ENCODE results near the gene LIMA1. TPM values are rescaled to one million over a fixed set of nuclear protein-coding genes. Genes with fewer than 3 reads are reported as not detected.
"Not testable (repeated sequence)": the region's sequence is repeated elsewhere in the genome, so short reads cannot be mapped to it uniquely, and the experiment has no call there.

The LIMA1 gene
- total and polyA plus RNA-seq, 2 of the 4 experiments (the other 2 are of a cell fraction) = 126 to 163 TPM

- no peaks in the 10 kb centered on the region for H3K36me3 ChIP-seq (ENCODE audit: control insufficient read depth, insufficient read depth, low read length)
- DNase-seq (no peak), ATAC-seq (ENCODE audit: low read depth) (no peak)
- H3K9me3 ChIP-seq (ENCODE audit: control insufficient read depth, insufficient read depth, low read length) = no peaks in the 10 kb centered on the region
- H3K4ac ChIP-seq (ENCODE audit: low read depth, low read length) = no peak overlapping the region
- no peak overlapping the region for H2BK20ac ChIP-seq (ENCODE audit: low read depth, low read length)
- no CpG with 5 or more reads among the region's 1 CpG for WGBS, 2 experiments (ENCODE audit: extremely low coverage in 2 of 2, insufficient read length in 1 of 2)
- no peaks in the 10 kb centered on the region for H3K27me3 ChIP-seq (ENCODE audit: control insufficient read depth, insufficient read depth, low read length)
- H2AFZ ChIP-seq (replicated peaks; ENCODE audit: low read length, poor library complexity) = no peak overlapping the region
- BruUV-seq (replicated peaks) = no TSS peak
- H3K4me2 ChIP-seq (ENCODE audit: low read depth, low read length) = no peak overlapping the region
- H3K4me1 ChIP-seq (ENCODE audit: control insufficient read depth, insufficient read depth, low read length) = no peaks in the 10 kb centered on the region
- H4K20me1 ChIP-seq (ENCODE audit: insufficient read depth, low read length) = no peaks in the 10 kb centered on the region
- CTCF ChIA-PET = interaction anchor here (1.1 kb wide), 1 partner anchor 37 kb away, joined by 3 read pairs; no protein-coding TSS in a partner anchor
- intact Hi-C loops (cut with micrococcal nuclease) = no loop called here
- in situ Hi-C loops (cut with MboI; ENCODE audit: low sequenced_read_pairs) = no loop called here
- no peaks in the 10 kb centered on the region for H3K9me1 ChIP-seq (ENCODE audit: insufficient read depth, low read length)
- H3K4me3 ChIP-seq (ENCODE audit: insufficient read depth, low read depth, low read length) = no peak overlapping the region
- no peak overlapping the region for H4K8ac ChIP-seq (ENCODE audit: low read depth in 2 of 2, low read length in 2 of 2)
- H2BK5ac ChIP-seq (ENCODE audit: low read depth, low read length, poor library complexity, severe bottlenecking) = no peak overlapping the region
- no peak overlapping the region for H4K91ac ChIP-seq (ENCODE audit: insufficient read depth, low read depth, low read length)
- no peak overlapping the region for H3K56ac ChIP-seq (ENCODE audit: extremely low read depth, insufficient read depth, low read length)
- no peak overlapping the region for H2AK5ac ChIP-seq (ENCODE audit: low read depth, low read length)
- no peak overlapping the region for H3K27ac ChIP-seq (ENCODE audit: insufficient read depth, low read length)
- no peak overlapping the region for H3K9ac ChIP-seq (ENCODE audit: low read depth, low read length)
- H2BK15ac ChIP-seq (ENCODE audit: low read depth, low read length) = no peak overlapping the region
- no peak overlapping the region for H3K18ac ChIP-seq (ENCODE audit: low read depth, low read length)
- H4K5ac ChIP-seq (ENCODE audit: low read depth, low read length) = no peak overlapping the region
- no peak for TF ChIP-seq MAZ (IDR thresholded peaks at IDR 0.05; ENCODE audit: borderline replicate concordance, low read depth, low read length)
- no peak for TF ChIP-seq RFX5 (IDR thresholded peaks at IDR 0.05; ENCODE audit: low read depth, low read length)
- no peaks in the 10 kb centered on the region for H3K79me1 ChIP-seq (ENCODE audit: low read depth in 1 of 2, low read length in 2 of 2)
- POLR2A ChIA-PET (ENCODE audit: unreplicated experiment) = no interaction called here
- no peak overlapping the region for H2AK9ac ChIP-seq (replicated peaks; ENCODE audit: low read depth, low read length, poor library complexity)
- no peak overlapping the region for H3K23ac ChIP-seq (ENCODE audit: low read depth, low read length)
- no peak overlapping the region for H3K14ac ChIP-seq (replicated peaks; ENCODE audit: low read depth, low read length)
- dilution Hi-C loops (cut with HindIII; ENCODE audit: low sequenced_read_pairs, unreplicated experiment) = no loop called here
- H2BK120ac ChIP-seq (ENCODE audit: low read depth, low read length) = no peak overlapping the region
Observed at GRCh38 chr12:50291377-50291776, 8.1 kb upstream of the LIMA1 start.

- in situ Hi-C loops (cut with MboI; ENCODE audit: low sequenced_read_pairs); H4K20me1 ChIP-seq (ENCODE audit: insufficient read depth, low read length); H3K4me3 ChIP-seq (ENCODE audit: insufficient read depth, low read depth, low read length); DNase-seq; H2BK20ac ChIP-seq (ENCODE audit: low read depth, low read length); dilution Hi-C loops (cut with HindIII; ENCODE audit: low sequenced_read_pairs, unreplicated experiment); H3K36me3 ChIP-seq (ENCODE audit: control insufficient read depth, insufficient read depth, low read length); H3K27ac ChIP-seq (ENCODE audit: insufficient read depth, low read length); H4K8ac ChIP-seq (ENCODE audit: low read depth in 2 of 2, low read length in 2 of 2); H2BK120ac ChIP-seq (ENCODE audit: low read depth, low read length); H3K4ac ChIP-seq (ENCODE audit: low read depth, low read length); H4K91ac ChIP-seq (ENCODE audit: insufficient read depth, low read depth, low read length); H3K27me3 ChIP-seq (ENCODE audit: control insufficient read depth, insufficient read depth, low read length); H3K14ac ChIP-seq (replicated peaks; ENCODE audit: low read depth, low read length); H2AFZ ChIP-seq (replicated peaks; ENCODE audit: low read length, poor library complexity); H3K9ac ChIP-seq (ENCODE audit: low read depth, low read length); H2BK15ac ChIP-seq (ENCODE audit: low read depth, low read length); POLR2A ChIA-PET (ENCODE audit: unreplicated experiment); H3K9me1 ChIP-seq (ENCODE audit: insufficient read depth, low read length); H3K4me1 ChIP-seq (ENCODE audit: control insufficient read depth, insufficient read depth, low read length); intact Hi-C loops (cut with micrococcal nuclease); H3K56ac ChIP-seq (ENCODE audit: extremely low read depth, insufficient read depth, low read length); H3K4me2 ChIP-seq (ENCODE audit: low read depth, low read length); H3K9me3 ChIP-seq (ENCODE audit: control insufficient read depth, insufficient read depth, low read length); BruUV-seq (replicated peaks); H4K5ac ChIP-seq (ENCODE audit: low read depth, low read length); H3K23ac ChIP-seq (ENCODE audit: low read depth, low read length); H2AK5ac ChIP-seq (ENCODE audit: low read depth, low read length); H3K18ac ChIP-seq (ENCODE audit: low read depth, low read length); H3K79me1 ChIP-seq (ENCODE audit: low read depth in 1 of 2, low read length in 2 of 2); ATAC-seq (ENCODE audit: low read depth); H2BK5ac ChIP-seq (ENCODE audit: low read depth, low read length, poor library complexity, severe bottlenecking); H2AK9ac ChIP-seq (replicated peaks; ENCODE audit: low read depth, low read length, poor library complexity): not testable (repeated sequence)
- CTCF ChIA-PET = interaction anchor here (0.6 kb wide), 1 partner anchor 32 kb away, joined by 4 read pairs; no protein-coding TSS in a partner anchor
- WGBS, 2 experiments (ENCODE audit: extremely low coverage in 2 of 2, insufficient read length in 1 of 2) = no CpG with 5 or more reads among the region's 3 CpGs
Observed at GRCh38 chr12:50290692-50291091, 7.4 kb upstream of the LIMA1 start.

Measured in IMR-90 (cell line).